GM19397 (cell line): ENCODE results near the gene MGRN1.

Source experiments
- ATAC-seq: cut with Tn5 transposase; IDR thresholded peaks from one replicate; pipeline ENCODE4 v1.9.1; 2021; ENCODE audit warnings: mild to moderate bottlenecking, moderate library complexity; ENCODE audit not compliant: unreplicated experiment

MGRN1 gene

DNA sequence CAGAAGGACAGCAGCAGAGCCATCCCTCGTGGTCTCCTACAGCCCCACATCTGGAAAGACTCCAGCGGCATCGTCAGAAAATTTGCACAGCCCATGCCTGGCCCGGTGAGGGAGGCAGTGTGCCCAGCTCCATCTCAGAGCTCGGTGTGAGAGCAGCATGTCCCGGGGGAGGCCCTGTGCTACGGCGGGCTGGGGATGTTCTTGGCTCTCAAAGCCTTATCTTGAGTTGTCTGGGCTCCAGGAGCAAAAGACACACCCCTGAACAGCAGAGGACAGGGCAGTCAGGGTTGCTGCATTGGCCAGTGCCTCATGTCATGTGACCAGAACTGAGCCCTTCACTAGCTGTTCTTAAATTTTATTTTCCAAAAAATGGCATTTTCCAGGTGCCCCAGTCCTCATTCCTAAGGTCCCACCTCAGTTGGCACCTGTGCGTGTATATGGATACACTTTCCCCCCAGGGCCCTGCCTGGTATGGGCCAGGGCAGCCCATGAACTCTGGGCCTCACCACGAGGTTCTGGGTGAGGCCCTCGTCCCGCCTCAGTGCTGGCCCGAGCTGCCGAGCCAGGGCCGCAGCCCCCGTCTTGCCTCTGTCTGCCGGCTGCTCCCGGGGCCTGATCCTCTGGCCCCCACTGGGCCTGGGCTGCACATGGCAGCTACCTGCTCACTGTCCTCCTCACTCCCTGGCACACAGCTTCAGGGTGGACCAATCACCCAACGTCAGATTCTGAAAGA, 71.7 kb downstream of the MGRN1 start:
- ATAC-seq, result no peak

DNA sequence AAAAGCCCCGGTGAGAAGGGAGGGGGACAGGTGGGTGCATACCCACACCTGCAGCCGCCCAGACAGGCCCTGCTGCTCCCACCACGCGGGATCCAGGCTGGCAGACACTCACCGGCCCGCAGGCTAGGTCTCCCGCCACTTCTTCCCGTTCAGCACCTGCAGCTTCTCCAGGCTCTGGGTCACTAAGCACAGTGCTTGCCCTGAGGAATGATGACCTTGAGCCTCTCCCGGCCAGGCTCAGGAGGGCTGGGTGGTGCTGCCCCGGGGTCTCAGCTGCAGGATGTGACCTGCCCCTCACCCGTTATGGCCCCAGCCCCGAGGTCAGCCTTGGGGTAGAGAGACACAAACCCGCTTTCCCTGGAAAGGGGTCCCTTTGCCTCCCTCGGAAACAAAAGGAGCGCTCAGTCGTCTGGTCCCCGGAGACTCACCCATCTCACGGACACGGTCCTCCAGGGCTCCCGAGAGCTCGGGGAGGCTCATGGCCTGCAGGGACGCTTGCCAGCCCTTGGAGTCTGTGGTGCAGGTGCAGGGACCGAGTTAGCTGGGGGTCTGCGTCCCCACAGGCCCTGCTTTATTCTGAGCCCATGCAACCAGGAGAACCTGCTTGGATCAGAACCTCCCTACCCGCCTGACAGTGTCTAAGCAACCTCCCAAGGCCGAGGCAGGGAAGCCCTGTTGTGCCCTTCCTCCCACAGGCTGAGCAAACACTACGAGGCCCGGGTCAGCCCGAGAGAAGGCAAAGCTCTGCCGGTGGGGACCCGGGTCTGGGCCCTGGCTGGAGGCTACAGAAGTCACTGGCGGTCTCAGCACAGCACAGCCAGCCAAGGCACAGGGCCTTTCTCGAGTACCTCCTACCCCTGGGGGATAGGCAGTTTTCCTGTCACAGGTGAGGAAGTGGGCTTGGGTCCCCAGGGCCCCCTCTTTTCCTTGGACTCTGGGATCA, 72.5 kb downstream of the MGRN1 start:
- no peak for ATAC-seq

DNA sequence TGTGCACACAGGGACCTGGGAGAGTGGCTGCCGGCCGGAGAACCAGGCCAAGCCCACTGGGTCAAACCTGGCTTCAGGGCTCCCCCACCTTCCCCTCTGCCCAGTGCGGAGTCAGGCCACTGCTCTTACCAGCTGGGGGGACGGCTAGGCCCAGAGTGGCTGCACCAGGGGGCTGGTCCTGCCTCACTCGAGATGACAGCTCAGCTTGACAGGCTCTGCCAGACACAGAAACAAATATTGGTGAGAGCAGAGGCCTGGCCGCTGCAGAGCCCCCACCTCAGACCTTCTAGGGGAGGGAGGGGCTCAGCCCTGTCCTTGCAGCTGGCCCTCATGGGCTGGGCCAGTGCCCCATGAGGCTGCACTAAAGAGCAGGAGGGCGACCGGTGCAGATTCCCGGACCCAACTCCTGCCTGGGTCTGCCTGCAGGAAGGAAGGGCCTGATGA, 73.2 kb downstream of the MGRN1 start:
- ATAC-seq, result no peak

DNA sequence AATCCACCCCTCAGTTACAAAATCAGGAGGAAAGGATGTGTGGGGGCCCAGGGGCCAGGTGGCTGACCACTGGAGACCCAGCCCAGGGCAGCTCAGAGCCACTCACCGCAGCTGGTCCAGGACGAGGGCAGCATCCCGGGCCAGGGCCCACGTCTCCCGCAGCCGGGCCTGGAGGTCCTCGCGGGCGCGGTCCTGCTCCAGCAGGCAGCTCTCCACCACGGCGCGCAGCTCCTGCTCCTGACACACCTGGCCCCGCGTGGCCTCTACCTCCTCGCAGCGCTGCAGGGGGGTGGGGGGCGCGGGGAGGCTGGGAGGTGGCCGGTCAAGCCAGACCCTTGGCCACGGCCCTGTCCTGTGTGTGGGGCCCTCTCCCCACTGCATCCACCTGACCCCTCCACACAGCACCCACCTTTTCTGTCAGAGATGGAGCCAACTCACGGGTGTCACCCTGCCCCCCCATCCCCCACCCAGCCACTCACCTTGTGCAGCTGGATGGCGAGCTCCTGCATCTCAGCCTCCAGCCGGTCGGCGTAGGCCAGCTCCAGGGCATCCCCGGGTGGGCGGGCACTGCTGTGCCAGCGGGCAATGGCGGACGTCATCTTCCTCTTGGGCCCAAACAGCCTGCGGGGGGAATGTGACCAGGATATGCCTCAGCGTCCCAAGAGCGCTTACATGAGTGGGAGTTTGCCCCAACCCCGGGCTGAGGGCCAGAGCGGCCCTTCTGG, 73.9 kb downstream of the MGRN1 start:
- no peak for ATAC-seq

DNA sequence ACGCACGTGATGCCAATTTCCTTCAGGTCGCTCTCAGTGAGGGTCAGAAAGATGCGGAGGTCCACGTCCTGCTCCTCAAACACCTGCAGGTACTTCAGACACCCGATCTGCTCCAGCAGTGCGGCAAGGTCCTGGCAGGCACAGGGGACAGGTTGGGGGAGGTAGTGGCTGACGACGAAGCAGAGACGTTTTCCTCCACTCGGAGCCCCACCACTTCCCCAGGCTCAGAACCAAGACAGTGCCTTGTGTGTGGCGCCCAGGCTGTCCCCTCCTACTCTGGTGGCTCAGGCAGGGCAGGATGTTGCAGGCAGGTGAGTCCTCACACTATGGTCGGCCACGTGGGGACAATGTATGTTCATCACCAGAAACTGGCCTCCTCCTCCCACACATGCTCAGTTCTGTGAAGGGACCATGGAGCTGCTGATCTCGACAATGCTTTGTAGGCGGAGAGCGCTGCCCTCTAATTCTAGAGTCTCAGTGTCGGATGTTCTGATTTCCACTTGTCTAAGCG, 74.5 kb downstream of the MGRN1 start:
- ATAC-seq, result no peak

DNA sequence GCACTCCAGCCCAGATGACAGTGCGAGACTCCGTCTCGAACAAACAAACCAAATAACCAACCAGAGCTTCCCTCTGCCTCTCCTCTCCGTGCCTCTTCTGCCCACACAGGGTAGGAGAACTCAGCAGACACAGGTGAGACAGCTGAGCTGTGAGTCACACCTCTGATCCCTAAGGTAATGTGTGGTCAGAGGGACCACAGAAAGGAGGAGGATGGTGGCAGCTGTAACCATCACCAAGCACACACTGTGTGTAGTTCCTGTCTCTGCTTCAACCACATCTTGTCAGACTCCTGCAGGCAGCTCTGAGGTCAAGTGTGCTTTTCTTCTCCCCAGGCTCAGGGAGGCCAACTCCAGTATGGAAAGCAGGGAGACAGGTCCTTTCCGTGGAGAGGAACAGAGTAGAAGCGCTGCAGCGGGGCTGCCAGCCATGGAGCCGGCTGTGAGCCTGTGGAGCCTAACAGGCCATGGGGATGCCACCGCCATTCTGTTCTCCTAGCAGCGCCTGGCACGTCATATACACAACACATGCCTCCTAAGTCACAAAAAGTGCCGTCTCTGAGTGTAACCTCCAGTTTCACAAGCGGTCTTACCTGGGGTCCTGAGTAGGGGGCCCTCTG, 75.9 kb downstream of the MGRN1 start:
- ATAC-seq, result no peak

DNA sequence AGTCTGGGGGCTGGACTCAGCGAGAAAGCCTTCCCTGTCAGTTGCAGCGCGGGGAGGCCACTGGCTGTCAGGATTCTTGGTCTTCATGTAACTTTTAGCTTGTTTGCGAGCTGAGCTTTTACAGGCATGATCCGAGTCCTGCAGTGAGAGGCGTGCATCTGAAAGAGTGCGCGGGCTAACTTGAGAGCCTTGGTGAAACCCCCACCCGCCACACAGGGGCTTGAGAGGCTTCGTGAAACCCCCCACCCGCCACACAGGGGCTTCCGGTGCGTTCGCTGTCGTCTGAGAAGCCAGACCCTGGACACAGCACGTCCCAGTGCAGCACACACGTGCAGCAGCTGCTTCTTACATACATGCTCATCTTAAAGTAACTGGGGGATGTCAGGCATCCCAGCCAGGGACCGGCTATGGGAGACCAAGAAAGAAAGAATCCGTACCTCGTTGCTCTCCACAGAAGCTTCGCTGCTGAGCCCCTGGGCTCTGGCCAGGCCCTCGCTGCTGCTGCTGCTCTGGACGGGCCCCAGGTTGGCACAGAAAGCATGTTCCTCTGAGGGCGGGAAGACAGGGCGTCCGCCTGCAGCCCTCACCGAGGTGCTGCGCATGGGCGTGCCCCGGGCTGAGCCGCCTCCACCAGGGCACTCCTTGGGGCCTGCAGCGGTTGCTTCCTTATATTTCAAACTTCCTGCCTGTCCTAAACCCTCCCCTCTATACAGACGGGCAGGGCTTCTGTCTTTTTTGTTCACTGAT, 76.5 kb downstream of the MGRN1 start:
- ATAC-seq, result no peak

DNA sequence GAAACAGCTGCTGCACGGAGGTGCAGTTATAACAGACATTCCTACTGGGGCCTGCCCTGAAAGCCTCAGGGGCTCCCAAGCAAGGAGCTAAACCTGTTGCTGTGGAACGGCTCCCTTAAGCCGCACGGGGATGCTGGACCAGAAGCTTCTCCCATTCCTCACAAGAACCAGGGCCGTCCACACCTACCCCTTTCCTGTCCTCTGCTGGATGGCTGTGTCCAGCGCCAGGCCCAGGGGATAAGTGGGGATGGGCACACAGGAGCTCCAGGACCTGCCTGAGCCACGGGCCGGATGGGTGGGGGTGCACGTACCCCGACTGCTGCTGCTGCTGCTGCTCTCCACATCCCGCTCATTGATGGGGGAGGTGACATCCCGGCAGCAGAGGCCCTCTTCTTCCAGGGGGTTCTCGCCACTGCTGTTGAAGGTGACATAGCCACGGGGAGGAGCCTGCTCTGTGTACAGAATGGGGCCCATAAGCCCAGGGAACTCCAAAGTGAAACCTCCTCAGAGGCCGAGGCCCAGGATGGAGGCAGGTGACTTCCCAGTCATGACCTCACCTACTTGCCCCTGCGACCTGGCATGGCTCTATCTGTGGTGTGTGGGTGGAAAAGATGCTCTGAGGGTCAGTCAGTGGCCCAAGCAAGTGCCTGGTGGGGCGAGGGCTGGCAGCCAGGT, 77.3 kb downstream of the MGRN1 start:
- no peak for ATAC-seq

DNA sequence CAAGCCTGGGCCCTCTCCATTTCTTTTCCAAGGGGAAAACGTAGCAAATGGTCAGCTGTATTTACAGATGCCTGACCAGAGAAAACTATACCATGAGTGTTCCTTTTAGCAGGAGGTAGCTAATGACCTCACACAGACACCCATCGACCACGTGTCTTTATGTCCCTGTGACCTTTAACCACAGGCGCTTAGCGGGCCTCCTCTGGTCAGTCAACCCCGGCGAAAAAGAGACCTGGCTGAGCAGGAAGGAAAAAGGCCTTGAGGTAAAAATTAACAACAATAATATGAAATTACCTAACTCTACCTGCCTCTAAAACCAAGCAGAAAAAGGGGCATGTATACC, 77.8 kb downstream of the MGRN1 start:
- no peak for ATAC-seq

DNA sequence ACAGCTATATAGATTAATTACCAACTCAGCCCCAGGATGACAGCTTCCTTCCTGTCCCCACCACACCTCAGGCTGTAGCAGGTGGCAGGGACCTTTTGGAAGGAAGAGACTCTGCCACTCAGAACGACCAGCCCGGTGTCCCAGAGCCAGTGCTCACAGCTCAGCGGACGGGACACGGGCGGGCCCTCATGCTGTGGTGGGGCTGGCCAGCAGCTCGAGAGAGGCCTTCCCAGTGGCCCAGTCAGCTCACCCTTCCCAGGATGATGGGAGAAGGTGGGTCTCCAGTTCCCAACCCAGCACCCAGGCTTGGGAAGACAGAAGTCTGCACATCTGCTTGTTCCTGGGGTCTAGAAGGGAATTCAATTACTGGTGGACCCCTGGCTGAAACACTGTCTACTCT, 79.3 kb downstream of the MGRN1 start:
- ATAC-seq, result no peak

DNA sequence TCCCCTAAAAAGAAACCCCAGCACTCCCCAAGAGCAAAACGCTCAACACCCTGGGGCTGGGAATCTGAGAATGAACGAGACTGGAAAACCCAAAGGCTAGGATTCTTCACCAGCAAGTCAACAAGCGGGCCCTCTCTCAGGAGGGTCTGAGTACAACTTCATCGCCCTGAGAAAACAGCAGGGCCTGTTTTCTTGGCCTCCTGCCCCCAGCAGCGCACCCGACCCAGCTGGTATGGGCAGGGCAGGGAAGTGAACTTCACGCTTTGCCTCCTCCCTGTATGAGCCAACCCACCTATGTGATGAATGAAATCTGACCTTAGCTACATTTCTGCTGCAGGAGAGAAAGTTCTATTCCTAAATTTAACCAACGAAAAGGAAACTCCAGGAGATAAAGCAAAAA, 79.9 kb downstream of the MGRN1 start:
- no peak for ATAC-seq

DNA sequence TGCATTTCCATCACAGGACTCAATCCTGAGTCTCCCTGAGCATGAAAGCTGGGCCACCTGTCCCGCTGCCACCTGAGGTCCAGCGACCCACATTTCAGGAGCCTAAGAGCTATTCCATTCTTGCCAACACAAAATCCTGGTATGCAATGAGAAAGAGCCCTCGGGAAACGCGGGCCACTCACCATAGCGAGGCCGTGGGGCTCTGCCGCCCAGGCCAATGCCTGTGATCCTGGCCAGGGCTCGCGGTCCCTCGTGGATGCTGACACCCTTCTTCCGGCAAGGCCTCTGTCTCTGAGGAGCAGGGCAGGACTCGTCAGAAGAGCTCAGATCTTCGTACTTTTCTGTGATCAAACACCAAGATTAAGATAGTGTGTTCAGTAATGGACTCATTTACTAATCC, 80.3 kb downstream of the MGRN1 start:
- ATAC-seq, result no peak

DNA sequence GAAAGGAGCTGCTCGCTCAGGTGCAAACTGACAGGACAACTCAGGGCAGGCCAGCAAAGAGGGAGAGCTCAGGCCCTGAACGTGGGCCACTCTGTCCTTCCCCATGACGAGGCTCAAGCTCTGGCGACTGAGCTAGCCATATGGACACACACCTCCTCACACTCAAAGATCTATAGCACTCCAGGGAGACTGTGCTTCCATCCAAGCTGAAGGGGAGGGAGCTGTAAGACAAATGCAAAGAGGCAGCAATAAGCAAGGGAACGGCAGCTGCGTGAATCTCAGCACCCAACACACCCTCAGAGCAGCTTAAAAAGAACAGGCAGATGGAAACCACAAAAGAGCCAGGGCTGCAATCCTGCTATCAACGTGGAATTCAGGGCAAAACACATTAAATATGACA, 82.2 kb downstream of the MGRN1 start:
- no peak for ATAC-seq

DNA sequence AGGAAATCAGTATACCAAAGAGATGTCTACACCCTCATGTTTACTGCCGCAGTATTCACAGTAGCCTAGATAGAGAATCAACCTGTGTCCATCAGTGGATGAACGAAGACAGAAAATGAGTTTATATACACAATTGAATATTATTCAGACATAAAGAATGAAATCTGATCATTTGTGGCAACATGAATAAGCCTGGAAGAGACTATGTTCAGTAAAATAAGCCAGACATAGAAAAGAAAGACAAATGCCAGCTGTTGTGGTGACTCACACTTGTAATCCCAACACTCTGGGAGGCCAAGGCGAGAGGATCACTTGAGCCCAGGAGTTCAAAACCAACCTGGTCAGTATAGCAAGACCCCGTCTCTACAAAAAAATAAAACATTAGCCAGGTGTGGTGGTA, 84.9 kb downstream of the MGRN1 start:
- no peak for ATAC-seq

DNA sequence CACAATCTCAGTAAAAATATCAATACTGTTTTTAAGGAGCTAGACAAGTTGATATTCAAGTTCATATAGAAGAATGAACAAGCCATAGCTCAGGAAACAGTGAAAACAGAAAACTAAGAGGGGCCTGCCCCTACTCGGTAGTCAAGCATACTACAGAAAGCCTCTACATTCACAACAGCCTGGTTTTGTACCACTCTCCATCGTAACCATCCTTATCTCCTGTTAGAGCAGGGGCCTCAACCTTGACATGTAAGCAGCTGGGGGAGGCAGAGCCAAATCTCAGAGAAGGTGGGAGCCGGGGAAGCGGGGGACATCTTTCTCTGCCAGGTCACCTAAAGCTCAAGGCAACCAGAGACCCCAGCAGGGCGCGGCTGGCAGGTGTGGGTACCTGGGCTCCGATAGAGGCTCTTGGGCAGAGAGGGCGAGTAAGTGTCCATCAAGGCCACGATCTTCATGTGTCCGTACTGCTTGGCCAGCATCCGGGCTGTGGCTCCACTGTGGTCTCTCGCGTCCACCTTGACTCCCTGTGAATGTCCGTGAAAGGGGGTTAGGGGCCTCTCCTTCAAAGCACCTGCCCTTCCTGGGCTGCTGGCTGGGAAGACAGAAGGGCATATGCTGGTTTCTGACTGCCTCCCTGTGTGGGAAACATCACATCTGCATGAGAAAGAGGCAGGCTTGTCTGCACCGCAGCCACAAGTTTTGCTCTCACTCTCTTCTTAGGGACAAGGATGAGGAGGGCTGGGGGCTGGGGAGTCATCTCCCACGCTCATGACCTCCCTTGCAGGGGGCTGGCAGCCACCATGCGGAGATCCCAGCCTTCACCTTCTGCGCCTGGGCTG, 89.3 kb downstream of the MGRN1 start:
- no peak for ATAC-seq

DNA sequence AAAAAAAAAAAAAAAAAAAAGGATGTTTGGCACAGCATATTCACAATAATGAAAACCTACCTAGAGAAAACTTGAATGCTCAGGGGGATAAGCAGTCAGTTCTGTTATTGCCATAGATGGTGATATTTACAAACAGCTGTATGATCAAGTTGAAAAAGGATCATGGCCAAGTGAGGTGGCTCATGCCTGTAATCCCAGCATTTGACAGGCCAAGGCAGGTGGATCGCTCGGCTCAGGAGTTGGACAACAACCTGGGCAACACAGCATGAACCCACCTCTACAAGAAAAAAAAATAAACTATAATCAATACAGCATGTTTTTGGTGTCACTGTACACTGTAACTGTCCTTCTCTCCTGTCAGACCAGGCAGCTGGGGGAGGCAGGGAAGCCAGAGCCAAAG, 90.4 kb downstream of the MGRN1 start:
- no peak for ATAC-seq

DNA sequence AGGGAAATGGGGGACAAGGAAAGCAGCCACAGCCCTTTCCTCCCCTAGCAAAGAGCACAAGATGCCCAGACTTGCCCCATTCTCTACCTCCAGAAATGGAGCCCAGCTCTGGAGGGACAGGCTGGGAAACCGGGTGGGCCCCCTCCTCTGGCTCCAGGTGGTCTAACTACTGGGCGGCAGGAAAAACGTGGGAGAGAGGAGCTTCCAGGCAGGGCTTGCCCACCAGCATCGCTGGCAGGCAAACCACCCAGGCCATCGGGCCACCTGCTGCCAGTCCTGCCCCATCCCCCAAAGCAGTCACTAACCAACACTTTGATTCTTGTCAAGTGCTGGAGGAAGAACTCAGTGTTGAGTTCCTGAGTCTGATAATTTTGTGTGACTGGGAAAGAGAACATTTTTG, 93.8 kb downstream of the MGRN1 start:
- ATAC-seq, result no peak

DNA sequence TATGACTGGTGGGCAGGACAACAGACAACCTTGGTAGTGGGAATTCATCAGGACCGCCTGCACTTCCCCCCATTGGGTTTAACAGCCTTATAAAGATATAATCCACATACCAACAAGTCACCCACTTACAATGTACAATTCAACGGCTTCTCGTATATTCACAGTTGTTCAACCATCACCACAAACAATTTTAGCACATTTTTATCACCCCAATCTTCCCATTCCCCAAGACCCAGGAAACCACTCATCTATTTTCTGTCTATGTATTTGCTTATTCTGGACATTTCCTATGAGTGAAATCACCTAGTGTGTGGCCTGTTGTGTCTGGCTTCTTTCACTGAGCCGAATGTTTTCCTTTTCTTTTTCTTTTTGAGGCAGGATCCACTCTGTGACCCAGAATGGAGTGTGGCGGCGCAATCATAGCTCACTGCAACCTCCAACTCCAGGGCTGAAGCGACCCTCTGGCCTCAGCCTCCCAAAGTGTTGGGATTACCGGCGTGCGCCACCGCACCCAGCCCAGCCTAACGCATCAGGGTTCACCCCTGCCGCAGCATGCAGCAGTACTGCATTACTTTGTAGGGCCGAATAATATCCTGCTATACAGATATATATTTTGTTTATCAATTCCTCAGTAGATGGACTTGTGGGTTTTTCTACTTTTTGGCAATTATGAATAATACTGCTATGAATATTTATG, 98.6 kb downstream of the MGRN1 start:
- ATAC-seq, result no peak
